GM21390 (cell line): ENCODE data around the gene GRID2.

Source experiments
- ATAC-seq: cut with Tn5 transposase; IDR thresholded peaks from one replicate; pipeline ENCODE4 v1.9.1; 2021; ENCODE audit not compliant: unreplicated experiment

Gene GRID2

GRCh38 chr4:93776386-93777080, 1472.8 kb downstream of the GRID2 start:
- no peak for ATAC-seq

GRCh38 chr4:93777081-93777460, 1473.3 kb downstream of the GRID2 start:
- ATAC-seq, result no peak

- no peak for ATAC-seq
Measured at GRCh38 chr4:93779228-93779627, 1475.5 kb downstream of the GRID2 start.

- no peak for ATAC-seq
Measured at GRCh38 chr4:93780080-93780479, 1476.3 kb downstream of the GRID2 start.

GRCh38 chr4:93781198-93781597, 1477.4 kb downstream of the GRID2 start:
- no peak for ATAC-seq

- ATAC-seq, result no peak
Measured at GRCh38 chr4:93786149-93786548, 1482.4 kb downstream of the GRID2 start.

- peak; percentile 45 for ATAC-seq
Measured at GRCh38 chr4:93788712-93789111, 1484.9 kb downstream of the GRID2 start.

GRCh38 chr4:93791570-93792195, 1487.9 kb downstream of the GRID2 start:
- ATAC-seq, result peak; percentile 80

GRCh38 chr4:93802045-93802444, 1498.3 kb downstream of the GRID2 start:
- ATAC-seq, result no peak

GRCh38 chr4:93809773-93810172, 1506.0 kb downstream of the GRID2 start:
- no peak for ATAC-seq

GRCh38 chr4:93810340-93810992, 1506.7 kb downstream of the GRID2 start:
- ATAC-seq, result no peak

- no peak for ATAC-seq
Measured at GRCh38 chr4:93813092-93813491, 1509.3 kb downstream of the GRID2 start.

GRCh38 chr4:93814141-93814540, 1510.4 kb downstream of the GRID2 start:
- no peak for ATAC-seq

GRCh38 chr4:93814722-93815121, 1511.0 kb downstream of the GRID2 start:
- no peak for ATAC-seq
